ENCODE results near the gene ZFY. TPM values are rescaled to one million over a fixed set of nuclear protein-coding genes. Genes with fewer than 3 reads are reported as not detected.

Gene ZFY
- total and polyA plus RNA-seq, 12 donors: 0.32 to 29.8 (median 13.1) TPM; not detected in 6

DNA sequence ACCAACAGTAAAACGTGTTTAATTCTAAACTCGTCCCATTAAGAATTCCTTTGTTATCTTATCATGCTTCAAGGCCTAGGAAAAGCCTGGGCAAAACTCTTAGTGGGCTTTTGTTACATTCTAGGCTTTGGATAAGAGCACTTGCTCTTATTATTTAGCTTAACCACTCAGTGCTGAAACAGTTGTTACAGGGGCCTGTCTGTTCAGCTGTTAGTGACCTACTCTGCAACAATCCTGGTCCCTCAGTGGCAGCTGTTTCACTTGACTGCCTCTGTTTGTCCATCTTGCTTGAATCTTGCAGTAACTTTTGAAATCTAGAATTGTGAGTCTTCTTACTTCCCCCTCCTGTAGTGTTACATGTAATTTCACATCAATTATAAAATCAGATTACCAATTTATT is 88.4 kb downstream of the ZFY start:
- Histone ChIP-seq H3K4me1 (replicated peaks in 1 of 2) (no peaks in the 10 kb centered on the region), H3K27ac (no peak overlapping the region), H3K9me3 (replicated peaks in 1 of 3) (no peaks in the 10 kb centered on the region), H3K4me3 (no peak overlapping the region), H3K27me3 (no peaks in the 10 kb centered on the region), H3K36me3 (replicated peaks in 1 of 2) (no peaks in the 10 kb centered on the region)
- intact Hi-C loops (cut with DNase I): no loop called here
- 27 to 43% methylated on average over 2 of the region's 2 CpGs; no CpG with 5 or more reads in 2 of the 4 donors for WGBS, 4 donors
- DNase-seq: no peak
- TF ChIP-seq POLR2A (IDR thresholded peaks at IDR 0.05) (no peak), CTCF (IDR thresholded peaks at IDR 0.05) (no peak)

GRCh38 chrY:3025357-3025756 is 90.2 kb downstream of the ZFY start:
- TF ChIP-seq CTCF (IDR thresholded peaks at IDR 0.05) (no peak), POLR2A (IDR thresholded peaks at IDR 0.05) (no peak)
- 84 to 91% methylated on average over 1 of the region's 1 CpG; no CpG with 5 or more reads in 2 of the 4 donors for WGBS, 4 donors

More at GRCh38 chrY:3025357-3025756, 90.2 kb downstream of the ZFY start:
- no peak overlapping the region for H3K27ac ChIP-seq
- H3K27me3 ChIP-seq: no peaks in the 10 kb centered on the region
- no peak overlapping the region for H3K4me3 ChIP-seq
- no peaks in the 10 kb centered on the region for H3K4me1 ChIP-seq (replicated peaks in 1 of 2)
- no peaks in the 10 kb centered on the region for H3K36me3 ChIP-seq (replicated peaks in 1 of 2)
- DNase-seq: no peak
- intact Hi-C loops (cut with DNase I): no loop called here
- H3K9me3 ChIP-seq (replicated peaks in 1 of 3): no peaks in the 10 kb centered on the region

Small RNAs within 50 kb of the gene (small RNA-seq; reads per million reads assigned to genes)
- 0 reads per million in 2 donors for gene EEF1A1P41

Other genes starting within 250 kb of the ZFY start
- gene SRY, start 147.7 kb upstream of the ZFY start, total RNA-seq: 1 to 10 TPM in 1 of 9 donors, not detected in 8; 5.9 TPM
- 1 to 10 TPM in 1 of 3 donors, under 1 TPM in 1, not detected in 1; 0.97 to 1.1 TPM for gene SRY, start 147.7 kb upstream of the ZFY start, polyA plus RNA-seq
- gene RPS4Y1, start 93.8 kb upstream of the ZFY start, total RNA-seq: 100 to 1,000 TPM in 3 of 9 donors, under 1 TPM in 2, not detected in 4; 0.88 to 632 (median 326) TPM
- 100 to 1,000 TPM in 2 of 3 donors, under 1 TPM in 1; 0.20 to 548 (median 484) TPM for gene RPS4Y1, start 93.8 kb upstream of the ZFY start, polyA plus RNA-seq